Testis (tissue), 2 donors: ENCODE measurements around the gene SHROOM3.

ENCODE experiments used
- CTCF ChIP-seq, 3 experiments: fragments of 450-650 bp in 2 of 3; fragments of 200-600 bp in 1 of 3; sonication (generic) in 1 of 3; IDR thresholded peaks; one replicate each; pipeline ENCODE4 v1.5.1; 2016 to 2019; ENCODE audit warnings: antibody characterized with exemption in 3 of 3, mild to moderate bottlenecking in 2 of 3, moderate library complexity in 1 of 3
- POLR2A ChIP-seq: fragments of 450-650 bp; IDR thresholded peaks from one replicate; pipeline ENCODE4 v1.6.1; 2017; ENCODE audit warnings: antibody characterized with exemption, mild to moderate bottlenecking, moderate library complexity

- TF ChIP-seq CTCF (IDR thresholded peaks at IDR 0.05) (no peak), POLR2A (no peak)
Measured at GRCh38 chr4:76571274-76571673, 136.2 kb downstream of the SHROOM3 start.
